Measurements from ENCODE around the gene RELT.

RELT gene

DNA sequence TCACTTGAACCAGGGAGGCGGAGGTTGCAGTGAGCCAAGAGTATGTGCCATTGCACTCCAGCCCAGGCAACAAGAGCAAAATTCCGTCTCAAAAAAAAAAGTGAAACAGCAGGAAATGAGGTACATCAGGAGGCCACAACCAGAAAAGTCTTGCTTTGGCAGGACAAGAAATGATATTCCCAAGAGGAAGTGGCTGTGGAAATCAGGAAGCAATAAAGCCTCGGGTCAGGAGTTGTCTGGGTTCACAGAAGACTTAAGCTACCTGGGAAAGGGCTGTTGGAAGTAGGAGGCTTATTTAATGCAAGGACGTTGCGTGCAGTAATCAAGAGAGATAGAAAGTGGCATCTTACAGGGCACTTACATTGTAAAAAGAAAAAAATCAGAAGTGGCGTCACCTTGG is 9.2 kb upstream of the RELT start:
- no peak overlapping the region for H3K4me3 ChIP-seq (ENCODE audit: low read length in 2 of 2)
- H2BK15ac ChIP-seq (ENCODE audit: low read length): no peak overlapping the region
- no peaks in the 10 kb centered on the region for H3K79me1 ChIP-seq (ENCODE audit: low read depth, low read length)
- no peak overlapping the region for H3K9ac ChIP-seq (ENCODE audit: low read depth, low read length, poor library complexity)
- no peak overlapping the region for H3K27ac ChIP-seq (replicated peaks; ENCODE audit: low read length)
- H3K4me1 ChIP-seq (ENCODE audit: control insufficient read depth in 2 of 2, insufficient read depth in 1 of 2, low read depth in 1 of 2, low read length in 2 of 2): no peaks in the 10 kb centered on the region
- H3K36me3 ChIP-seq (replicated peaks in 1 of 2; ENCODE audit: control insufficient read depth in 2 of 2, insufficient read depth in 2 of 2, low read length in 2 of 2): peaks cover 39 to 67% of the 10 kb centered on the region in 2 donors
- no peak overlapping the region for H4K8ac ChIP-seq (ENCODE audit: low read depth, low read length)
- H2BK12ac ChIP-seq (ENCODE audit: low read length): no peak overlapping the region
- no peak overlapping the region for H2BK120ac ChIP-seq (ENCODE audit: low read depth, low read length)
- H4K91ac ChIP-seq (ENCODE audit: low read depth, low read length, poor library complexity): no peak overlapping the region
- H3K23ac ChIP-seq (ENCODE audit: low read depth, low read length, poor library complexity): no peak overlapping the region
- H3K4me2 ChIP-seq (ENCODE audit: insufficient read depth, low read length, poor library complexity, severe bottlenecking): no peak overlapping the region
- no peaks in the 10 kb centered on the region for H3K27me3 ChIP-seq (ENCODE audit: control insufficient read depth in 3 of 3, insufficient read depth in 3 of 3, low read depth in 1 of 3, low read length in 3 of 3)
- no CpG with 5 or more reads among the region's 6 CpGs for WGBS, 2 donors (ENCODE audit: extremely low coverage in 2 of 2, insufficient read length in 2 of 2, insufficient replicate concordance in 1 of 2)
- H2AK5ac ChIP-seq (ENCODE audit: low read depth, low read length): no peak overlapping the region
- H2BK5ac ChIP-seq (ENCODE audit: low read length): no peak overlapping the region
- no peak overlapping the region for H2AFZ ChIP-seq (ENCODE audit: low read length)
- H3K14ac ChIP-seq (ENCODE audit: low read length): no peak overlapping the region
- no peak for DNase-seq (ENCODE audit: low spot score)
- peaks cover 2 to 3% of the 10 kb centered on the region in 2 donors for H3K9me3 ChIP-seq (replicated peaks in 1 of 2; ENCODE audit: control insufficient read depth in 2 of 2, insufficient read depth in 1 of 2, low read depth in 1 of 2, low read length in 2 of 2)
- H3K4ac ChIP-seq (ENCODE audit: low read length): no peak overlapping the region
- H3K18ac ChIP-seq (ENCODE audit: low read length): no peak overlapping the region

DNA sequence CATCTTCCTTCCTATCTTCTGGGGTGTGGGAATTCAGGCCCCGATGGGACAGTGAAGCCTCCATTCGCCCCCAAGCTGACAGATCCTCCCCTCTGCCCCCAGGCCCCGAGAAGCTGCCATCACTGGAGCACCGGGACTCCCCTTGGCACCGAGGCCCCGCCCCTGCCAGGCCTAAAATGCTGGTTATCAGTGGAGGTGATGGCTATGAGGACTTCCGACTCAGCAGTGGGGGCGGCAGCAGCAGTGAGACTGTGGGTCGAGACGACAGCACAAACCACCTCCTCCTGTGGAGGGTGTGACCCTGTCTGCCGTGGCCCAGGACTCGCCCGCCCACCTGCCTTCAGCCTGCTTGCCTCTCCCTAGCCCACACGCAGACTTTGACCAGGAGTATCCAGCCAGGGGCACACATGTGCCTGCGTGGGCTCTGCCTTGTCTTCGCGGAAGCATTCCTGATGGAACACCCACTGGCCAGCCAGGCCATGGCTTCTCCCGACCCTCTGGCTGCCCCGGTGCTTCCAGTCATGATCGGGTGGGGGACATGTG is 8.6 kb upstream of the RELT start:
- Histone ChIP-seq H2BK12ac (ENCODE audit: low read length) (no peak overlapping the region), H2BK5ac (ENCODE audit: low read length) (no peak overlapping the region), H3K18ac (ENCODE audit: low read length) (no peak overlapping the region), H2AK5ac (ENCODE audit: low read depth, low read length) (no peak overlapping the region), H4K91ac (ENCODE audit: low read depth, low read length, poor library complexity) (no peak overlapping the region), H4K8ac (ENCODE audit: low read depth, low read length) (no peak overlapping the region), H3K23ac (ENCODE audit: low read depth, low read length, poor library complexity) (no peak overlapping the region), H3K36me3 (replicated peaks in 1 of 2; ENCODE audit: control insufficient read depth in 2 of 2, insufficient read depth in 2 of 2, low read length in 2 of 2) (peaks cover 37 to 61% of the 10 kb centered on the region in 2 donors), H3K79me1 (ENCODE audit: low read depth, low read length) (no peaks in the 10 kb centered on the region), H3K27ac (replicated peaks; ENCODE audit: low read length) (no peak overlapping the region), H3K9ac (ENCODE audit: low read depth, low read length, poor library complexity) (no peak overlapping the region), H2AFZ (ENCODE audit: low read length) (no peak overlapping the region), H2BK15ac (ENCODE audit: low read length) (no peak overlapping the region), H3K14ac (ENCODE audit: low read length) (no peak overlapping the region), H3K4me3 (ENCODE audit: low read length in 2 of 2) (no peak overlapping the region), H3K4me2 (ENCODE audit: insufficient read depth, low read length, poor library complexity, severe bottlenecking) (no peak overlapping the region), H3K9me3 (replicated peaks in 1 of 2; ENCODE audit: control insufficient read depth in 2 of 2, insufficient read depth in 1 of 2, low read depth in 1 of 2, low read length in 2 of 2) (peaks cover 2 to 3% of the 10 kb centered on the region in 2 donors), H3K27me3 (ENCODE audit: control insufficient read depth in 3 of 3, insufficient read depth in 3 of 3, low read depth in 1 of 3, low read length in 3 of 3) (no peaks in the 10 kb centered on the region), H3K4ac (ENCODE audit: low read length) (no peak overlapping the region), H2BK120ac (ENCODE audit: low read depth, low read length) (no peak overlapping the region), H3K4me1 (ENCODE audit: control insufficient read depth in 2 of 2, insufficient read depth in 1 of 2, low read depth in 1 of 2, low read length in 2 of 2) (no peaks in the 10 kb centered on the region)
- no CpG with 5 or more reads among the region's 20 CpGs for WGBS, 2 donors (ENCODE audit: extremely low coverage in 2 of 2, insufficient read length in 2 of 2, insufficient replicate concordance in 1 of 2)
- DNase-seq (ENCODE audit: low spot score): no peak

DNA sequence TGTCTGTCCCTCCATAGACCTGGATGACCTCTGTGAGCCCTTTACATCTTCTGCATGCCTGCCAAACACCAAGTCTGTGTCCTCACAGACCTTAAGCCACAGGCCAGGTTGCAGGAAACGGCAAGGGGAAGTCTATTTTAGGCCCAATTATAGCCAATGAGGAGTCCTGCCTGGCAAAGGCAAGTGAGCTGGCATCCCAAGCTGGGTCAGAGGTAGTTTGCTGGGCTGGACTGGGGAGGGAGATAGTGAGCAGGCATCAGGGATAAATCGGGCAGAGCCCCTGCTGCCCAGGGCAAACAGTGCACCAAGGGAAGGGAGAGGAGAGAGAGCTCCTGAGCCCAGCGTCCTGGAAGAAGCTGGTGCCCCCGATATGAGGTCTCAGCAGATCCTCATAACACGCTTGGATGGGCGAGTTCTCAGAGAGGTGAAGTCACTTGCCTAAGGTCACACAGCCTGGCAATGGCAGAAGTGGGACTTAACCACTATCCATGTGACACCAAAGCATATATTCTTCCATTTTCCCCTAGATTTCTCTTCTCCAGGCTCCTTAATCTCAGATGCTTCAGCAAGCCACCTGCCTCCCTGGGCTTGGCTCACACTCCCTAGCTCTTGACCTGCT is 3.7 kb upstream of the RELT start:
- WGBS, 2 donors (ENCODE audit: extremely low coverage in 2 of 2, insufficient read length in 2 of 2, insufficient replicate concordance in 1 of 2): no CpG with 5 or more reads among the region's 6 CpGs
- Histone ChIP-seq H3K79me1 (ENCODE audit: low read depth, low read length) (peaks cover 8% of the 10 kb centered on the region), H3K4me3 (ENCODE audit: low read length in 2 of 2) (no peak overlapping the region), H3K18ac (ENCODE audit: low read length) (no peak overlapping the region), H2AK5ac (ENCODE audit: low read depth, low read length) (no peak overlapping the region), H2AFZ (ENCODE audit: low read length) (no peak overlapping the region), H3K9me3 (replicated peaks in 1 of 2; ENCODE audit: control insufficient read depth in 2 of 2, insufficient read depth in 1 of 2, low read depth in 1 of 2, low read length in 2 of 2) (peaks cover 2 to 3% of the 10 kb centered on the region in 2 donors), H3K9ac (ENCODE audit: low read depth, low read length, poor library complexity) (no peak overlapping the region), H4K91ac (ENCODE audit: low read depth, low read length, poor library complexity) (no peak overlapping the region), H3K36me3 (replicated peaks in 1 of 2; ENCODE audit: control insufficient read depth in 2 of 2, insufficient read depth in 2 of 2, low read length in 2 of 2) (peaks cover 3 to 12% of the 10 kb centered on the region in 2 donors), H3K4ac (ENCODE audit: low read length) (no peak overlapping the region), H3K27me3 (ENCODE audit: control insufficient read depth in 3 of 3, insufficient read depth in 3 of 3, low read depth in 1 of 3, low read length in 3 of 3) (no peaks in the 10 kb centered on the region), H4K8ac (ENCODE audit: low read depth, low read length) (no peak overlapping the region), H3K4me1 (ENCODE audit: control insufficient read depth in 2 of 2, insufficient read depth in 1 of 2, low read depth in 1 of 2, low read length in 2 of 2) (peaks cover 9 to 10% of the 10 kb centered on the region in 2 donors), H2BK15ac (ENCODE audit: low read length) (no peak overlapping the region), H3K23ac (ENCODE audit: low read depth, low read length, poor library complexity) (no peak overlapping the region), H3K14ac (ENCODE audit: low read length) (no peak overlapping the region), H3K4me2 (ENCODE audit: insufficient read depth, low read length, poor library complexity, severe bottlenecking) (no peak overlapping the region), H2BK120ac (ENCODE audit: low read depth, low read length) (no peak overlapping the region), H3K27ac (replicated peaks; ENCODE audit: low read length) (no peak overlapping the region), H2BK12ac (ENCODE audit: low read length) (no peak overlapping the region), H2BK5ac (ENCODE audit: low read length) (no peak overlapping the region)
- DNase-seq (ENCODE audit: low spot score): no peak

DNA sequence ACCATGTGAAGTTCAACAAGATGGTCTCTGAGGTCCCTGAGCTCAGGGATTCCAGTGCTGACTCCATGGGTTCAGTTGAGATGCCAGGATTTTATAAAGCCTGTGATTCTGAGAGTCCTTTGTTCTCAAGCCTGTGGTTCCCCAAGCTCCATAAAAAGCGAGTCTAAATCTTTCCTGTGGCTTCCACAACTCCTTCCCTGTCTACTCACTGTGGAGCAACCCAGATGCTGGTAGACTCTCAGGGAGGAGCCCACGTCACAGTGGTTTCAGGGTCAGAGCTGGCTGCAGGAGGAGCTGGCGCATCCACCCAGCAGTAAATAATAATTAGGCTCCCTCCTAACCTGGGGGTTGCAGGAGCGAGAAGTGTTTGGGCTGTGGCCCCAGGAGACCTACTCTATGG is 2.0 kb upstream of the RELT start:
- Histone ChIP-seq H3K14ac (ENCODE audit: low read length) (no peak overlapping the region), H3K4me3 (ENCODE audit: low read length in 2 of 2) (no peak overlapping the region), H3K27me3 (ENCODE audit: control insufficient read depth in 3 of 3, insufficient read depth in 3 of 3, low read depth in 1 of 3, low read length in 3 of 3) (no peaks in the 10 kb centered on the region), H3K23ac (ENCODE audit: low read depth, low read length, poor library complexity) (no peak overlapping the region), H4K8ac (ENCODE audit: low read depth, low read length) (no peak overlapping the region), H3K4me1 (ENCODE audit: control insufficient read depth in 2 of 2, insufficient read depth in 1 of 2, low read depth in 1 of 2, low read length in 2 of 2) (peaks cover 14 to 17% of the 10 kb centered on the region in 2 donors), H2AK5ac (ENCODE audit: low read depth, low read length) (peak overlapping the region; percentile 61), H3K27ac (replicated peaks; ENCODE audit: low read length) (no peak overlapping the region), H3K4me2 (ENCODE audit: insufficient read depth, low read length, poor library complexity, severe bottlenecking) (no peak overlapping the region), H3K79me1 (ENCODE audit: low read depth, low read length) (peaks cover 13% of the 10 kb centered on the region), H3K4ac (ENCODE audit: low read length) (peak overlapping the region; percentile 12), H2BK120ac (ENCODE audit: low read depth, low read length) (no peak overlapping the region), H3K36me3 (replicated peaks in 1 of 2; ENCODE audit: control insufficient read depth in 2 of 2, insufficient read depth in 2 of 2, low read length in 2 of 2) (no peaks in the 10 kb centered on the region), H3K18ac (ENCODE audit: low read length) (no peak overlapping the region), H2AFZ (ENCODE audit: low read length) (peak overlapping the region; percentile 20), H3K9me3 (replicated peaks in 1 of 2; ENCODE audit: control insufficient read depth in 2 of 2, insufficient read depth in 1 of 2, low read depth in 1 of 2, low read length in 2 of 2) (peaks cover 2 to 3% of the 10 kb centered on the region in 2 donors), H2BK12ac (ENCODE audit: low read length) (no peak overlapping the region), H4K91ac (ENCODE audit: low read depth, low read length, poor library complexity) (no peak overlapping the region), H2BK5ac (ENCODE audit: low read length) (no peak overlapping the region), H2BK15ac (ENCODE audit: low read length) (peak overlapping the region; percentile 12), H3K9ac (ENCODE audit: low read depth, low read length, poor library complexity) (no peak overlapping the region)
- WGBS, 2 donors (ENCODE audit: extremely low coverage in 2 of 2, insufficient read length in 2 of 2, insufficient replicate concordance in 1 of 2): no CpG with 5 or more reads among the region's 4 CpGs
- DNase-seq (ENCODE audit: low spot score): no peak

All from neuronal stem cell (in vitro differentiated cells).